Endodermal cell (in vitro differentiated cells): ENCODE results near the gene C1QTNF6. TPM values are rescaled to one million over a fixed set of nuclear protein-coding genes. Genes with fewer than 3 reads are reported as not detected.

ENCODE experiments used
- DNase-seq: peaks from one replicate; pipeline ENCODE4 v3.0.0-alpha.2; 2017
- H3K27ac ChIP-seq: 2 replicates; pipeline ENCODE4 v1.5.1; 2013; ENCODE audit warnings: mild to moderate bottlenecking, low read depth, low read length, moderate library complexity
- H3K27me3 ChIP-seq: 2 replicates; pipeline ENCODE4 v1.6.1; 2013; ENCODE audit warnings: mild to moderate bottlenecking, low read length, moderate library complexity; ENCODE audit not compliant: insufficient read depth, control insufficient read depth, poor library complexity, severe bottlenecking
- H3K36me3 ChIP-seq: 2 replicates; pipeline ENCODE4 v1.7.0; 2013; ENCODE audit warnings: mild to moderate bottlenecking, low read length, moderate library complexity; ENCODE audit not compliant: control insufficient read depth, insufficient read depth
- H3K4me1 ChIP-seq: one replicate; pipeline ENCODE4 v1.7.0; 2013; ENCODE audit warnings: low read length; ENCODE audit not compliant: control insufficient read depth, insufficient read depth
- H3K4me3 ChIP-seq: 2 replicates; pipeline ENCODE4 v1.5.1; 2013; ENCODE audit warnings: mild to moderate bottlenecking, low read length, moderate library complexity
- H3K9ac ChIP-seq: 2 replicates; pipeline ENCODE4 v1.6.1; 2013; ENCODE audit warnings: mild to moderate bottlenecking, low read length, moderate library complexity; ENCODE audit not compliant: poor library complexity, severe bottlenecking; ENCODE audit errors: extremely low read depth
- H3K9me3 ChIP-seq: 2 replicates; pipeline ENCODE4 v1.6.1; 2013; ENCODE audit warnings: mild to moderate bottlenecking, low read length, moderate library complexity; ENCODE audit not compliant: control insufficient read depth
- H3K27ac Mint-ChIP-seq: 2 replicates; pipeline ENCODE4 v1.8.0; 2020; ENCODE audit warnings: mixed read lengths
- H3K27me3 Mint-ChIP-seq: 2 replicates; pipeline ENCODE4 v1.8.0; 2021; ENCODE audit warnings: mild to moderate bottlenecking, mixed read lengths; ENCODE audit not compliant: insufficient read depth
- H3K36me3 Mint-ChIP-seq: 2 replicates; pipeline ENCODE4 v1.8.0; 2020; ENCODE audit warnings: low read depth, mixed read lengths
- H3K4me1 Mint-ChIP-seq: 2 replicates; pipeline ENCODE4 v1.8.0; 2020; ENCODE audit warnings: mixed read lengths
- H3K4me3 Mint-ChIP-seq: 2 replicates; pipeline ENCODE4 v1.8.0; 2020; ENCODE audit warnings: mild to moderate bottlenecking, moderate library complexity, mixed read lengths
- H3K9me3 Mint-ChIP-seq: 2 replicates; pipeline ENCODE4 v1.8.0; 2020; ENCODE audit warnings: mild to moderate bottlenecking, mixed read lengths
- WGBS, 2 experiments: methylation state at CpG; one replicate each; pipeline versions ENCODE4 v1.1.5 to v1.1.7; 2013; ENCODE audit warnings: missing lambda C conversion rate in 2 of 2, mixed read lengths in 1 of 2; ENCODE audit not compliant: insufficient coverage in 1 of 2, insufficient read length in 1 of 2; 5-methylcytosine and 5-hydroxymethylcytosine counted together
- total RNA-seq, 2 donors: library from RNA; stranded (reverse); fragmentation: NEBNext Ultra II Directional in 1 of 2; extraction: Animal tissue kit (Norgen Biotek cat#: 25700) in 1 of 2; gene quantifications; 2 replicates in 1 of 2; 3 replicates in 1 of 2; pipeline ENCODE4 v1.2.1, GENCODE V29; 2021
- TF ChIP-seq, protein P1 (sequence below): fragments of 200-600 bp; sonication (generic); conservative IDR thresholded peaks from 2 replicates; pipeline ENCODE4 v1.5.0; 2021; ENCODE audit warnings: antibody characterized with exemption, mild to moderate bottlenecking

The C1QTNF6 gene
- total RNA-seq, 2 donors from 2014 or later = 15.5 to 16.9 TPM

DNA sequence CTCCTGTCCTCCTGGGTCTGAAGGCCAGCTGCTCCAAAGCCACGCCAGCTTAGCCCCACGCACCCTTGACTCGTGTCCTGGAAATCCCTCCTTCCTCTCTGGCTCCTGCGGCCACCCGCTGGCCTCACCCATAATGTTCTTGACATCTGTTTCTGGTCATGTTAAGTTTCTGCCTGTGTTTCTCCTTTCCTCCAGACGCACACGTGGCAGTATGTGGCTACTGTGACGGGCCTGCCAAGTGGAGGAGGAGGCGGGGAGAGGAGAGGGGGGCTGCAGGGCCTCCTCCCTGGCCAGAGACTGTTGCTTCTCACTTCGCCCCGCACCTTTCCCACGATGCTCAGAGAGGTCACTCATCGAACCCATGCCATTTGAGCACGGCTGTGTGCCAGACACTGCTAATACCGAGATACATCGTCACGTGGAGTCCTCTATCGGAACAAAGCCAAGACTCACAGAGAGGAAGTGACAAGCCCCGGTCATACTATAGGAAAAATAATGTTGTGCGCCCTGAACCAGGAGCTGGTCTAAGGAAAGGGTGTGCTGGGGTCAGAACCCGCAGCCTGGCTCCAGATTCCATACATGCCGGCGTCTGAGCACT, 11.5 kb downstream of the C1QTNF6 start:
- H3K4me1 ChIP-seq = peaks cover 7% of the 10 kb centered on the region
- Mint-ChIP-seq H3K27me3 (peaks cover 10% of the 10 kb centered on the region), H3K36me3 (no peaks in the 10 kb centered on the region), H3K4me1 (peaks cover 5% of the 10 kb centered on the region), H3K4me3 (no peak overlapping the region), H3K9me3 (no peaks in the 10 kb centered on the region), H3K27ac (no peak overlapping the region)
- no peak overlapping the region for H3K4me3 ChIP-seq
- TF ChIP-seq, protein P1, sequence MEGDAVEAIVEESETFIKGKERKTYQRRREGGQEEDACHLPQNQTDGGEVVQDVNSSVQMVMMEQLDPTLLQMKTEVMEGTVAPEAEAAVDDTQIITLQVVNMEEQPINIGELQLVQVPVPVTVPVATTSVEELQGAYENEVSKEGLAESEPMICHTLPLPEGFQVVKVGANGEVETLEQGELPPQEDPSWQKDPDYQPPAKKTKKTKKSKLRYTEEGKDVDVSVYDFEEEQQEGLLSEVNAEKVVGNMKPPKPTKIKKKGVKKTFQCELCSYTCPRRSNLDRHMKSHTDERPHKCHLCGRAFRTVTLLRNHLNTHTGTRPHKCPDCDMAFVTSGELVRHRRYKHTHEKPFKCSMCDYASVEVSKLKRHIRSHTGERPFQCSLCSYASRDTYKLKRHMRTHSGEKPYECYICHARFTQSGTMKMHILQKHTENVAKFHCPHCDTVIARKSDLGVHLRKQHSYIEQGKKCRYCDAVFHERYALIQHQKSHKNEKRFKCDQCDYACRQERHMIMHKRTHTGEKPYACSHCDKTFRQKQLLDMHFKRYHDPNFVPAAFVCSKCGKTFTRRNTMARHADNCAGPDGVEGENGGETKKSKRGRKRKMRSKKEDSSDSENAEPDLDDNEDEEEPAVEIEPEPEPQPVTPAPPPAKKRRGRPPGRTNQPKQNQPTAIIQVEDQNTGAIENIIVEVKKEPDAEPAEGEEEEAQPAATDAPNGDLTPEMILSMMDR = no peak
- WGBS, 2 experiments = 94 to 99% methylated on average over 15 to 23 of the region's 23 CpGs
- no peak overlapping the region for H3K9ac ChIP-seq
- no peaks in the 10 kb centered on the region for H3K36me3 ChIP-seq
- no peaks in the 10 kb centered on the region for H3K9me3 ChIP-seq
- peak; percentile 50 for DNase-seq
- no peaks in the 10 kb centered on the region for H3K27me3 ChIP-seq
- no peak overlapping the region for H3K27ac ChIP-seq

DNA sequence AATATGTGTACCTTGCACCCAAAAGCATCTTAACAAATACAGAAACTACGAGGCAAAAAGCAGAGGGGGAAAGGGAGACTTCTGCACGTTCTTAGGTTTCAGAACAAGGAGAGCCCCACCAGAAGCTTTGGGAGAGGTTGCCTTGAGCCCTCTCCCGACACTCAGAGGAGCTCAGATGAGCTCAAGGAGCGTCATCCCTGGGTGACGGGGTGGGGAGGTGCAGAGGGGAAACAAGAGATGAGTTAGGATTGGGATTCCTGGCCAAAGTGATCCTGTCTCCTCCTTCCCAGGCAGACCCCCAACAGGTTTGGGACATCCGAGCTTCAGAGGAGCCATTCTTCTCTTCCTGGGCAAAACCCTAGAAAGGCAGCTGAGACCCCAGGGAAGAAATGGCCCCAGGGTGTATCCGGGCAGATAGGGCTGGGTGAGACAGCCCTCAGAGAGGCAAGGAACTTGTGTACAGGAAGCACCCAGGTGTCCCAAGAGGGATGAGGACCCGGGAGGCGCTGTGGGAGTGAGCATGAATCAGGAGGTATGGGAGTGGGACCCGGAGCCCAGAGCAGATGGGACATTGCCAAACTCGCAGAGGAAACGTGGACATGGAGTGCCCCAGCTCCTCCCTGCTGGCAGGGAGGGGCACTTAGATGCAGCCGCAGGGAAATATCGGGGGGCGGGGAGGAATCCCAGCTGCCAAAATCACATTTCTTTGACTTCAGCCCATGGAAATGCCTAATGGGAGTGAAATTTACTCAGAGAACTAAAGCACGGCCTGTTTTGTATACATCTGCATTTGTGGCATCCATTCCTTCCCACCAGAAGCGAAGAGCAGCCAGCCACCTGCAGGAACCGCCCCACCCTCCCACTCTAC, 12.4 kb downstream of the C1QTNF6 start:
- no peaks in the 10 kb centered on the region for H3K27me3 ChIP-seq
- Mint-ChIP-seq H3K9me3 (no peaks in the 10 kb centered on the region), H3K36me3 (no peaks in the 10 kb centered on the region), H3K27ac (no peak overlapping the region), H3K4me1 (peaks cover 5% of the 10 kb centered on the region), H3K4me3 (no peak overlapping the region), H3K27me3 (peaks cover 12% of the 10 kb centered on the region)
- DNase-seq = peak; percentile 34
- no peaks in the 10 kb centered on the region for H3K9me3 ChIP-seq
- H3K4me1 ChIP-seq = peaks cover 7% of the 10 kb centered on the region
- H3K36me3 ChIP-seq = no peaks in the 10 kb centered on the region
- TF ChIP-seq, protein P1 = no peak
- H3K4me3 ChIP-seq = no peak overlapping the region
- no peak overlapping the region for H3K27ac ChIP-seq
- 88 to 89% methylated on average over 12 to 18 of the region's 18 CpGs for WGBS, 2 experiments
- H3K9ac ChIP-seq = no peak overlapping the region

DNA sequence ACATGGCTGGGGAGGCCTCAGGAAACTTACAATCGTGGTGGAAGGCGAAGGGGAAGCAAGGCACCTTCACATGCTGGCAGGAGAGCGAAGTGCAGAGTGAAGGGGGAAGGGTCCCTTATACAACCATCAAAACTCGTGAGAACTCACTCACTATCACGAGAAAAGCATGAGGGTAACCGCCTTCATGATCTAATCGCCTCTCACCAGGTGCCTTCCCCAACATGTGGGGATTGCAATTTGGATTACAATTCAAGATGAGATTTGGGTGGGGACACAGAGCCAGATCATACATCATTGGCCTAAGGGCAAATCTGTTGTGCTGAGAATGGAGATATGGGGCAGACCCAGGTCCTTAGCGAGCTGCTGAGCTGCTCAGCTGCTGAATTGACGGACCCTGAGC, 13.1 kb downstream of the C1QTNF6 start:
- WGBS, 2 experiments = 90 to 97% methylated on average over 6 to 9 of the region's 9 CpGs
- no peak overlapping the region for H3K27ac Mint-ChIP-seq
- Histone ChIP-seq H3K4me1 (peaks cover 7% of the 10 kb centered on the region), H3K36me3 (no peaks in the 10 kb centered on the region), H3K4me3 (no peak overlapping the region), H3K27ac (no peak overlapping the region), H3K27me3 (no peaks in the 10 kb centered on the region), H3K9ac (no peak overlapping the region), H3K9me3 (no peaks in the 10 kb centered on the region)
- peaks cover 5% of the 10 kb centered on the region for H3K4me1 Mint-ChIP-seq
- peak; percentile 24 for DNase-seq
- no peak overlapping the region for H3K4me3 Mint-ChIP-seq
- TF ChIP-seq, protein P1 = no peak
- H3K9me3 Mint-ChIP-seq = no peaks in the 10 kb centered on the region
- peaks cover 12% of the 10 kb centered on the region for H3K27me3 Mint-ChIP-seq
- no peaks in the 10 kb centered on the region for H3K36me3 Mint-ChIP-seq
